H1 (cell line): ENCODE results near the gene NKAIN2. TPM values are rescaled to one million over a fixed set of nuclear protein-coding genes. Genes with fewer than 3 reads are reported as not detected.

Source experiments
- CTCF ChIA-PET: fragments of 300-600 bp; sonication (Branson Sonifier 250); formaldehyde crosslinking; loops from one replicate; lab custom pipeline; 2021; ENCODE audit not compliant: partially characterized antibody; lab: Charles Lee
- POLR2A ChIA-PET: fragments of 300-600 bp; sonication (Branson Sonifier 250); formaldehyde crosslinking; loops from one replicate; lab custom pipeline; 2021; ENCODE audit warnings: inconsistent platforms; ENCODE audit not compliant: partially characterized antibody; lab: Charles Lee
- DNase-seq, 2 experiments: peaks; one replicate each; pipeline versions ENCODE4 v3.0.0 to v3.0.0-alpha.2; 2010 to 2022; ENCODE audit warnings: low spot score in 2 of 2, low read depth in 1 of 2, mixed read lengths in 1 of 2
- FAIRE-seq: peaks from 2 replicates; lab custom pipeline; 2011; peaks lifted over from hg19 to GRCh38; lab: Jason Lieb, UNC
- H2AFZ ChIP-seq: 2 replicates; pipeline ENCODE4 v1.8.1; 2012; ENCODE audit warnings: low read length, inconsistent platforms
- H2AK5ac ChIP-seq: 2 replicates; pipeline ENCODE4 v1.6.1; 2013; ENCODE audit warnings: low read depth, low read length
- H2BK120ac ChIP-seq: replicated peaks from 2 replicates; pipeline ENCODE3; 2013; ENCODE audit warnings: low read depth, low read length, inconsistent platforms
- H2BK12ac ChIP-seq: 2 replicates; pipeline ENCODE4 v1.6.1; 2013; ENCODE audit warnings: low read depth, low read length
- H2BK15ac ChIP-seq: 2 replicates; pipeline ENCODE4 v1.6.1; 2013; ENCODE audit warnings: low read length
- H2BK20ac ChIP-seq: 2 replicates; pipeline ENCODE4 v1.6.1; 2013; ENCODE audit warnings: low read length
- H2BK5ac ChIP-seq: 2 replicates; pipeline ENCODE4 v1.6.1; 2013; ENCODE audit warnings: low read depth, low read length
- H3K14ac ChIP-seq: 2 replicates; pipeline ENCODE4 v1.6.1; 2013; ENCODE audit warnings: inconsistent platforms; ENCODE audit not compliant: insufficient read length
- H3K18ac ChIP-seq: 2 replicates; pipeline ENCODE4 v1.6.1; 2013; ENCODE audit warnings: low read length; ENCODE audit errors: extremely low read depth
- H3K23ac ChIP-seq: 2 replicates; pipeline ENCODE4 v1.6.1; 2013; ENCODE audit warnings: inconsistent platforms; ENCODE audit not compliant: insufficient read length
- H3K23me2 ChIP-seq: 2 replicates; pipeline ENCODE4 v1.6.1; 2013; ENCODE audit warnings: low read depth, low read length
- H3K27ac ChIP-seq: 2 replicates; pipeline ENCODE4 v1.6.1; 2011; ENCODE audit warnings: low read depth, low read length, inconsistent platforms
- H3K27me3 ChIP-seq, 4 experiments: replicated peaks in 1 of 4; 1 replicate in 1 of 4; 2 replicates in 3 of 4; pipeline versions ENCODE4 v1.6.1 to v1.8.1; 2011 to 2013; ENCODE audit warnings: low read length in 3 of 4, mild to moderate bottlenecking in 3 of 4, inconsistent platforms in 2 of 4, mixed read lengths in 2 of 4, moderate library complexity in 1 of 4; ENCODE audit not compliant: control insufficient read depth in 3 of 4, insufficient read depth in 3 of 4; ENCODE audit errors: extremely low read depth in 1 of 4
- H3K36me3 ChIP-seq, 4 experiments: 2 replicates each; pipeline versions ENCODE4 v1.6.1 to v1.8.1; 2011 to 2013; ENCODE audit warnings: mild to moderate bottlenecking in 4 of 4, low read length in 3 of 4, moderate library complexity in 2 of 4, control low read depth in 1 of 4, inconsistent platforms in 1 of 4; ENCODE audit not compliant: insufficient read depth in 4 of 4, control insufficient read depth in 2 of 4
- H3K4ac ChIP-seq: replicated peaks from 2 replicates; pipeline ENCODE3; 2013; ENCODE audit warnings: low read length, low read depth, mixed read lengths, inconsistent platforms; ENCODE audit not compliant: insufficient read length
- H3K4me1 ChIP-seq, 4 experiments: replicated peaks in 1 of 4; 1 replicate in 1 of 4; 2 replicates in 3 of 4; pipeline versions ENCODE4 v1.6.1 to v1.8.1; 2011 to 2013; ENCODE audit warnings: low read length in 3 of 4, inconsistent platforms in 2 of 4, mixed read lengths in 1 of 4; ENCODE audit not compliant: insufficient read depth in 4 of 4, control insufficient read depth in 3 of 4
- H3K4me2 ChIP-seq, 2 experiments: 2 replicates each; pipeline versions ENCODE4 v1.6.1 to v1.8.1; 2011 to 2013; ENCODE audit warnings: low read depth in 2 of 2, low read length in 2 of 2, control low read depth in 1 of 2, inconsistent platforms in 1 of 2, mild to moderate bottlenecking in 1 of 2; ENCODE audit not compliant: insufficient read depth in 1 of 2
- H3K4me3 ChIP-seq, 4 experiments: fragments of 200-600, 300-600 bp in 1 of 4; sonication (generic), shearing (Covaris generic), sonication (Bioruptor Twin) in 1 of 4; 2 replicates each; pipeline versions ENCODE4 v1.5.1 to v1.8.1; 2011 to 2016; ENCODE audit warnings: low read length in 4 of 4, low read depth in 3 of 4, control low read depth in 2 of 4, inconsistent platforms in 2 of 4, mild to moderate bottlenecking in 2 of 4, mixed read lengths in 1 of 4, moderate library complexity in 1 of 4; ENCODE audit not compliant: insufficient read depth in 2 of 4; ENCODE audit errors: extremely low read depth in 1 of 4
- H3K56ac ChIP-seq: replicated peaks from 2 replicates; pipeline ENCODE3; 2013; ENCODE audit warnings: low read depth, mild to moderate bottlenecking, mixed read lengths, low read length, inconsistent platforms; ENCODE audit not compliant: insufficient read length
- H3K79me1 ChIP-seq: 2 replicates; pipeline ENCODE4 v1.6.1; 2013; ENCODE audit warnings: low read depth, low read length, control low read depth
- H3K79me2 ChIP-seq, 2 experiments: 2 replicates each; pipeline versions ENCODE4 v1.6.1 to v1.8.1; 2012 to 2013; ENCODE audit warnings: low read length in 2 of 2, mild to moderate bottlenecking in 2 of 2, inconsistent platforms in 1 of 2; ENCODE audit not compliant: insufficient read depth in 2 of 2, control insufficient read depth in 1 of 2
- H3K9ac ChIP-seq, 4 experiments: replicated peaks in 1 of 4; 1 replicate in 1 of 4; 2 replicates in 3 of 4; pipeline versions ENCODE4 v1.6.1 to v1.8.1; 2011 to 2013; ENCODE audit warnings: low read depth in 3 of 4, low read length in 3 of 4, control low read depth in 2 of 4, mild to moderate bottlenecking in 2 of 4, moderate library complexity in 2 of 4, inconsistent platforms in 1 of 4; ENCODE audit errors: extremely low read depth in 1 of 4
- H3K9me3 ChIP-seq, 2 experiments: 2 replicates each; pipeline versions ENCODE4 v1.6.1 to v1.8.1; 2012 to 2013; ENCODE audit warnings: mild to moderate bottlenecking in 2 of 2, moderate library complexity in 2 of 2, control low read depth in 1 of 2, inconsistent platforms in 1 of 2, low read depth in 1 of 2, low read length in 1 of 2, mixed read lengths in 1 of 2; ENCODE audit not compliant: insufficient read depth in 2 of 2
- H4K20me1 ChIP-seq, 2 experiments: replicated peaks in 1 of 2; 2 replicates each; pipeline versions ENCODE3 to v1.8.1; 2011 to 2013; ENCODE audit warnings: inconsistent platforms in 2 of 2, low read length in 2 of 2, mild to moderate bottlenecking in 1 of 2; ENCODE audit not compliant: insufficient read depth in 2 of 2, control insufficient read depth in 1 of 2
- H4K5ac ChIP-seq: 2 replicates; pipeline ENCODE4 v1.6.1; 2013; ENCODE audit warnings: low read length, low read depth, mixed read lengths, inconsistent platforms; ENCODE audit not compliant: insufficient read length
- H4K8ac ChIP-seq: 2 replicates; pipeline ENCODE4 v1.8.0; 2013; ENCODE audit warnings: mild to moderate bottlenecking, moderate library complexity, low read length, inconsistent platforms; ENCODE audit not compliant: insufficient read depth; ENCODE audit errors: extremely low read depth
- H4K91ac ChIP-seq: replicated peaks from 2 replicates; pipeline ENCODE3; 2013; ENCODE audit warnings: low read length, mixed read lengths, inconsistent platforms; ENCODE audit not compliant: insufficient read length
- BACH1 ChIP-seq: IDR thresholded peaks from 2 replicates; pipeline ENCODE4 v1.6.1; 2012; ENCODE audit warnings: low read length, improper control_type of control experiment
- BCL11A ChIP-seq, 2 experiments: IDR thresholded peaks; one replicate each; pipeline ENCODE4 v1.6.1; 2011; ENCODE audit warnings: low read depth in 2 of 2, low read length in 2 of 2, mild to moderate bottlenecking in 2 of 2
- BRCA1 ChIP-seq: IDR thresholded peaks from 2 replicates; pipeline ENCODE4 v1.6.1; 2012; ENCODE audit warnings: low read depth, low read length, improper control_type of control experiment
- CTBP2 ChIP-seq: IDR thresholded peaks from 2 replicates; pipeline ENCODE4 v1.7.0; 2011; ENCODE audit warnings: borderline replicate concordance, mild to moderate bottlenecking, moderate library complexity, mixed read lengths, low read length; ENCODE audit not compliant: insufficient read depth, insufficient read length
- EGR1 ChIP-seq: IDR thresholded peaks from 2 replicates; pipeline ENCODE4 v1.6.1; 2011; ENCODE audit warnings: low read depth, low read length, borderline replicate concordance
- FOSL1 ChIP-seq: IDR thresholded peaks from 2 replicates; pipeline ENCODE4 v1.6.1; 2011; ENCODE audit warnings: mild to moderate bottlenecking, low read depth, low read length, moderate library complexity; ENCODE audit not compliant: insufficient read depth
- GABPA ChIP-seq: IDR thresholded peaks from 2 replicates; pipeline ENCODE4 v1.6.1; 2011; ENCODE audit warnings: mild to moderate bottlenecking, low read length, moderate library complexity, borderline replicate concordance; ENCODE audit not compliant: insufficient read depth
- HDAC6 ChIP-seq: IDR thresholded peaks from one replicate; pipeline ENCODE4 v1.7.1; 2012; ENCODE audit warnings: low read depth, mild to moderate bottlenecking, inconsistent platforms, low read length, moderate library complexity
- JUND ChIP-seq: IDR thresholded peaks from 2 replicates; pipeline ENCODE4 v1.6.1; 2011; ENCODE audit warnings: mild to moderate bottlenecking, improper control_type of control experiment, low read length
- NANOG ChIP-seq: IDR thresholded peaks from 2 replicates; pipeline ENCODE4 v1.6.1; 2011; ENCODE audit warnings: low read length, low read depth, mild to moderate bottlenecking, inconsistent platforms; ENCODE audit not compliant: insufficient read depth, poor library complexity, severe bottlenecking
- SAP30 ChIP-seq: fragments of 300-600 bp; sonication (generic); IDR thresholded peaks from 2 replicates; pipeline ENCODE4 v1.7.1; 2012; ENCODE audit warnings: low read length, moderate library complexity, mild to moderate bottlenecking, inconsistent platforms; ENCODE audit not compliant: insufficient read depth, insufficient replicate concordance
- TEAD4 ChIP-seq: IDR thresholded peaks from 2 replicates; pipeline ENCODE4 v1.6.1; 2012; ENCODE audit warnings: low read depth, low read length, inconsistent platforms, mixed read lengths
- WGBS, 2 experiments: shearing (Covaris generic) in 1 of 2; methylation state at CpG; one replicate each; pipeline versions ENCODE4 v1.1.6 to v1.1.7; 2013 to 2015; ENCODE audit warnings: low lambda C conversion rate in 2 of 2, mixed read lengths in 2 of 2, inconsistent platforms in 1 of 2, low coverage in 1 of 2, missing lambda C conversion rate in 1 of 2; ENCODE audit not compliant: insufficient replicate concordance in 2 of 2, insufficient coverage in 1 of 2, insufficient read length in 1 of 2; ENCODE audit errors: extremely low coverage in 1 of 2, missing lambda C conversion rate in 1 of 2; 5-methylcytosine and 5-hydroxymethylcytosine counted together
- polyA plus RNA-seq, 7 experiments: library from polyadenylated mRNA; depleted of rRNA in 3 of 7; stranded (reverse) in 5 of 7; unstranded in 2 of 7; fragments of >200 nt in 5 of 7; fragments of 200-250 nt in 2 of 7; gene quantifications; 1 replicate in 5 of 7; 2 replicates in 1 of 7; 4 replicates in 1 of 7; pipeline versions ENCODE4 v1.2.1 to v1.2.3, GENCODE V29; 2011 to 2013; ENCODE audit warnings: missing spikeins in 2 of 7, mixed read lengths in 2 of 7
- total RNA-seq: library from RNA; stranded (reverse); fragmentation: NEBNext Ultra II Directional; extraction: Animal tissue kit (Norgen Biotek cat#: 25700); gene quantifications from 2 replicates; pipeline ENCODE4 v1.2.1, GENCODE V29; 2021

Gene NKAIN2
- total and polyA plus RNA-seq, 2 of the 8 experiments (the other 6 are each of a cell fraction or from before 2014, with no cell fraction given): 0.20 to 0.34 TPM

GRCh38 chr6:124613031-124613430 is 809.4 kb downstream of the NKAIN2 start:
- CTCF ChIA-PET: interaction anchor here (0.6 kb wide), 1 partner anchor 93 kb away, joined by 3 read pairs; no protein-coding TSS in a partner anchor
- Histone ChIP-seq H2AK5ac (no peak overlapping the region), H3K4me3 (no peak overlapping the region), H2BK15ac (no peak overlapping the region), H4K8ac (no peak overlapping the region), H3K4ac (no peak overlapping the region), H4K91ac (no peak overlapping the region), H4K20me1 (no peaks in the 10 kb centered on the region), H3K56ac (no peak overlapping the region), H3K9me3 (no peaks in the 10 kb centered on the region), H2BK20ac (no peak overlapping the region), H3K79me1 (no peaks in the 10 kb centered on the region), H3K36me3 (no peaks in the 10 kb centered on the region), H3K27ac (no peak overlapping the region; the same call in 1 of the 2 replicates)
- 82% methylated on average over 2 of the region's 2 CpGs; no CpG with 5 or more reads in 1 of the 2 experiments for WGBS, 2 experiments
- TF ChIP-seq EGR1: no peak
- TF ChIP-seq GABPA: no peak
- TF ChIP-seq BCL11A (IDR thresholded peaks at IDR 0.05; ENCODE audit: low read depth in 2 of 2, low read length in 2 of 2): no peak
- no peak for TF ChIP-seq BRCA1
- no peak for TF ChIP-seq BACH1
- TF ChIP-seq TEAD4: no peak
- TF ChIP-seq NANOG: no peak
- TF ChIP-seq HDAC6: no peak
- TF ChIP-seq CTBP2: no peak
- TF ChIP-seq FOSL1: no peak
- TF ChIP-seq SAP30: no peak
- no peak for TF ChIP-seq JUND
- TF ChIP-seq, all 59 proteins: peak for 0
- Histone ChIP-seq H2BK5ac (no peak overlapping the region), H3K79me2 (no peaks in the 10 kb centered on the region), H3K14ac (no peak overlapping the region), H3K18ac (no peak overlapping the region), H3K4me2 (no peak overlapping the region), H3K4me1 (no peaks in the 10 kb centered on the region; a peak in 1 of 7 replicates), H3K23me2 (no peaks in the 10 kb centered on the region), H4K5ac (no peak overlapping the region), H3K9ac (no peak overlapping the region), H2AFZ (peak overlapping the region; percentile 39; the same call in 1 of the 2 replicates), H2BK12ac (no peak overlapping the region), H3K27me3 (no peaks in the 10 kb centered on the region), H2BK120ac (no peak overlapping the region), H3K23ac (no peak overlapping the region)
- DNase-seq: no peak
- POLR2A ChIA-PET: no interaction called here
- no peak for FAIRE-seq
